HepG2 (cell line): ENCODE data around the gene DHX16. TPM values are rescaled to one million over a fixed set of nuclear protein-coding genes. Genes with fewer than 3 reads are reported as not detected.

ENCODE experiments used
- ATRX ChIP-seq: sonication (generic); formaldehyde crosslinking; IDR thresholded peaks from 2 replicates; pipeline ENCODE4 v1.4.0; 2020; ENCODE audit warnings: missing genetic modification reagents, borderline replicate concordance
- EED ChIP-seq: sonication (generic); formaldehyde crosslinking; IDR thresholded peaks from 2 replicates; pipeline ENCODE4 v1.5.0; 2020; ENCODE audit warnings: mild to moderate bottlenecking, missing genetic modification reagents
- ISL2 ChIP-seq: sonication (generic); formaldehyde crosslinking; IDR thresholded peaks from 2 replicates; pipeline ENCODE4 v1.5.0; 2020; ENCODE audit warnings: missing genetic modification reagents
- KDM5B ChIP-seq: sonication (generic); formaldehyde crosslinking; IDR thresholded peaks from 2 replicates; pipeline ENCODE4 v1.4.0; 2020; ENCODE audit warnings: missing genetic modification reagents, mild to moderate bottlenecking, borderline replicate concordance
- KLF12 ChIP-seq: sonication (generic); formaldehyde crosslinking; IDR thresholded peaks from 2 replicates; pipeline ENCODE4 v1.4.0; 2020; ENCODE audit warnings: missing genetic modification reagents, borderline replicate concordance
- KLF13 ChIP-seq: sonication (generic); formaldehyde crosslinking; IDR thresholded peaks from 2 replicates; pipeline ENCODE4 v1.4.0; 2020; ENCODE audit warnings: mild to moderate bottlenecking, missing genetic modification reagents
- MIER3 ChIP-seq: IDR thresholded peaks from 2 replicates; pipeline ENCODE4 v1.6.1; 2016; ENCODE audit warnings: missing compliant biosample characterization, borderline replicate concordance
- NCOA5 ChIP-seq: sonication (generic); formaldehyde crosslinking; IDR thresholded peaks from 2 replicates; pipeline ENCODE4 v1.4.0; 2020; ENCODE audit warnings: missing genetic modification reagents
- NFIC ChIP-seq: IDR thresholded peaks from 2 replicates; pipeline ENCODE4 v1.6.1; 2012; ENCODE audit warnings: mild to moderate bottlenecking, low read length, inconsistent platforms
- NR2F6 ChIP-seq, 2 experiments: IDR thresholded peaks; 2 replicates each; pipeline ENCODE4 v1.6.1; 2016; ENCODE audit warnings: antibody characterized with exemption in 1 of 2, mild to moderate bottlenecking in 1 of 2
- RAD51 ChIP-seq: fragments of 450-650 bp; IDR thresholded peaks from 2 replicates; pipeline ENCODE4 v1.6.1; 2016; ENCODE audit warnings: borderline replicate concordance
- RXRB ChIP-seq: IDR thresholded peaks from 2 replicates; pipeline ENCODE4 v1.6.1; 2016; ENCODE audit warnings: borderline replicate concordance, missing genetic modification reagents, missing compliant biosample characterization
- SMYD3 ChIP-seq: sonication (generic); formaldehyde crosslinking; IDR thresholded peaks from 2 replicates; pipeline ENCODE4 v1.8.1; 2023; ENCODE audit warnings: mild to moderate bottlenecking, missing genetic modification reagents
- ZNF20 ChIP-seq: sonication (generic); formaldehyde crosslinking; IDR thresholded peaks from 2 replicates; pipeline ENCODE4 v1.4.0; 2020; ENCODE audit warnings: mild to moderate bottlenecking, moderate library complexity, missing genetic modification reagents
- ZNF296 ChIP-seq: sonication (generic); formaldehyde crosslinking; conservative IDR thresholded peaks from 2 replicates; pipeline ENCODE4 v1.5.0; 2020; ENCODE audit warnings: mild to moderate bottlenecking, missing genetic modification reagents
- ZNF7 ChIP-seq: IDR thresholded peaks from 2 replicates; pipeline ENCODE4 v1.6.1; 2016; ENCODE audit warnings: missing biosample characterization, missing genetic modification reagents
- polyA plus RNA-seq, 8 experiments: library from polyadenylated mRNA; depleted of rRNA in 3 of 8; stranded (reverse) in 7 of 8; unstranded in 1 of 8; fragments of >200 nt; fragmentation: Illumina TruSeq in 4 of 8; extraction: Trizol in 4 of 8; gene quantifications; 2 replicates each; pipeline versions ENCODE4 v1.2.1 to v1.2.3, GENCODE V29; 2011 to 2016; ENCODE audit warnings: low read depth in 4 of 8, missing spikeins in 1 of 8, mixed read lengths in 1 of 8; ENCODE audit not compliant: insufficient read depth in 1 of 8
- total RNA-seq, 5 experiments: library from RNA; depleted of rRNA; stranded (reverse); fragments of >200 nt; fragmentation: Illumina TruSeq; extraction: Trizol; gene quantifications; 2 replicates each; pipeline ENCODE4 v1.2.3, GENCODE V29; 2016; ENCODE audit warnings: low read depth in 1 of 5
- TF ChIP-seq, protein P1 (sequence below): sonication (generic); formaldehyde crosslinking; IDR thresholded peaks from 2 replicates; pipeline ENCODE4 v1.8.0; 2022; ENCODE audit warnings: missing genetic modification reagents, mild to moderate bottlenecking, inconsistent platforms, borderline replicate concordance
- TF ChIP-seq, protein P2 (sequence below): IDR thresholded peaks from 2 replicates; pipeline ENCODE4 v1.6.1; 2016
- TF ChIP-seq, protein P3 (sequence below): sonication (generic); formaldehyde crosslinking; IDR thresholded peaks from 2 replicates; pipeline ENCODE4 v1.4.0; 2020; ENCODE audit warnings: mild to moderate bottlenecking, missing genetic modification reagents, borderline replicate concordance
- TF ChIP-seq, protein P4 (sequence below): sonication (generic); formaldehyde crosslinking; IDR thresholded peaks from 2 replicates; pipeline ENCODE4 v1.4.0; 2020; ENCODE audit warnings: missing genetic modification reagents, borderline replicate concordance

DHX16 gene
- total and polyA plus RNA-seq, 2 of the 13 experiments (the other 11 are each of a cell fraction or from before 2014, with no cell fraction given): 57.0 to 58.5 TPM

DNA sequence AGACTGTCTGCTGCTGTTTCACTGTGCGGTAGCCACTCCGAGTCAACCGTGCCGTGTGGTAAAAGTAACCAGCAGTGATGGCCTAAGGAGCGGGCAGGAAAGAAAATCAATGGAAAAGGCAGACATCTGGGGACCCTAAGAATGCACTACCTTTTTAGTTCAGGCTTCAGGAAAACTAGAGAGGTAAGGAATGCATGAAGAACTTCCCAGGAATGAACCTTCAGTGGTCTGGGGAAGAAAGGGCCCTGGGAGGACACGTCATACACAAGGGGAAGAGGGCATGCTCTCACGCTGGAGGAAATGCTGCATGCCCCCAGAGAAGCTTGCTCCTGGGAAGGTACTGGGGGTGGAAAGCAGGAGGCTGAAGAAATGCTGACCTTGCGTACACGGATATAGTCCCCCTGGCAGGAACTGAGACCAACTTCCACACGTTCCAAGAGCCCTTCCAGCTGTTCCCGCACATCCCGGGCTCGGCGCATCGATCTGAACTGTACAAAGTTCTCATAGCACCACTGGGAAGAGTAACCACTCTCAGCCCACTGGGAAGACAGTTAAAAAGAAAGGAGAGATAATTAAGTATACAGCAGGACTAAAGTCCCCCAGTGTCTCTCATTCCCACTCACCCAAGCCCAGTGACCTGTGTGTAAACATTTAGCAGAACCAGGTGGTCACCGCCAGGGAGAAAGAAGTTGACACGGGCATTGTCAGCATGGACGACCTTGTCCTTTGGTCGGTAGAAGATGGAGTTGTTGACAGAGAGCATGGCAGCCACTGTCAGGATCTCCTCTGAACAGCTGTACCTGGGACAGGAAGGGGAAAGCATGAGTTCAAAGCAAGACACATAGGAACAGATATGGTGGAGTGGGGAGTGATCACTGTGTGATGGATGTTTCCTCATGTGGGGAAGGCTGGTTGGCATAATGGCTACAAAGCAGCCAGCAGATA lies 17.7 kb downstream of the DHX16 start (continued):
- TF ChIP-seq, protein P1, sequence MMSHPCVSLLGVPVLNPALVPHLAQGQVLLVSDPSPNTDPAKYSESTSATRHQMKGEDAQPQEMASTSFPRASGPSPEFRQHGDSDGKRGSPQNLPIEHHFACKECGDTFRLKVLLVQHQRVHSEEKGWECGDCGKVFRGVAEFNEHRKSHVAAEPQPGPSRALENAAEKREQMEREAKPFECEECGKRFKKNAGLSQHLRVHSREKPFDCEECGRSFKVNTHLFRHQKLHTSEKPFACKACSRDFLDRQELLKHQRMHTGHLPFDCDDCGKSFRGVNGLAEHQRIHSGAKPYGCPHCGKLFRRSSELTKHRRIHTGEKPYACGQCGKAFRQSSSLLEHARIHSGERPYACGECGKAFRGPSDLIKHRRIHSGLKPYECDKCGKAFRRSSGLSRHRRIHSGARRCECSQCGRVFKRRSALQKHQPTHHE (CRISPR knock-in tag): no peak
- TF ChIP-seq, protein P2, sequence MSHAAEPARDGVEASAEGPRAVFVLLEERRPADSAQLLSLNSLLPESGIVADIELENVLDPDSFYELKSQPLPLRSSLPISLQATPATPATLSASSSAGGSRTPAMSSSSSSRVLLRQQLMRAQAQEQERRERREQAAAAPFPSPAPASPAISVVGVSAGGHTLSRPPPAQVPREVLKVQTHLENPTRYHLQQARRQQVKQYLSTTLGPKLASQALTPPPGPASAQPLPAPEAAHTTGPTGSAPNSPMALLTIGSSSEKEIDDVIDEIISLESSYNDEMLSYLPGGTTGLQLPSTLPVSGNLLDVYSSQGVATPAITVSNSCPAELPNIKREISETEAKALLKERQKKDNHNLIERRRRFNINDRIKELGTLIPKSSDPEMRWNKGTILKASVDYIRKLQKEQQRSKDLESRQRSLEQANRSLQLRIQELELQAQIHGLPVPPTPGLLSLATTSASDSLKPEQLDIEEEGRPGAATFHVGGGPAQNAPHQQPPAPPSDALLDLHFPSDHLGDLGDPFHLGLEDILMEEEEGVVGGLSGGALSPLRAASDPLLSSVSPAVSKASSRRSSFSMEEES (CRISPR knock-in tag): peak; percentile 19; the same call in 1 of the 2 replicates
- TF ChIP-seq KLF12 (CRISPR knock-in tag) (no peak), SMYD3 (CRISPR knock-in tag) (peak; percentile 71; the same call in 1 of the 2 replicates), MIER3 (peak; percentile 95; the same call in 1 of the 2 replicates), KDM5B (CRISPR knock-in tag) (peak; percentile 48; the same call in 1 of the 2 replicates), RAD51 (no peak), EED (CRISPR knock-in tag) (0 out of 2 replicates have a peak, but pooled peaks have one; percentile 43), NR2F6 (IDR thresholded peaks at IDR 0.05) (peak; percentile 82), NR2F6 (CRISPR knock-in tag; IDR thresholded peaks at IDR 0.05) (peak; percentile 92), ATRX (CRISPR knock-in tag) (no peak), NFIC (no peak), ZNF20 (no peak), ZNF296 (CRISPR knock-in tag) (no peak; the same call in 1 of the 2 replicates), ISL2 (CRISPR knock-in tag) (peak; percentile 87), NCOA5 (CRISPR knock-in tag) (no peak), KLF13 (peak; percentile 62; the same call in 1 of the 2 replicates), ZNF7 (CRISPR knock-in tag) (no peak), RXRB (CRISPR knock-in tag) (peak; percentile 93)
- TF ChIP-seq, protein P3, sequence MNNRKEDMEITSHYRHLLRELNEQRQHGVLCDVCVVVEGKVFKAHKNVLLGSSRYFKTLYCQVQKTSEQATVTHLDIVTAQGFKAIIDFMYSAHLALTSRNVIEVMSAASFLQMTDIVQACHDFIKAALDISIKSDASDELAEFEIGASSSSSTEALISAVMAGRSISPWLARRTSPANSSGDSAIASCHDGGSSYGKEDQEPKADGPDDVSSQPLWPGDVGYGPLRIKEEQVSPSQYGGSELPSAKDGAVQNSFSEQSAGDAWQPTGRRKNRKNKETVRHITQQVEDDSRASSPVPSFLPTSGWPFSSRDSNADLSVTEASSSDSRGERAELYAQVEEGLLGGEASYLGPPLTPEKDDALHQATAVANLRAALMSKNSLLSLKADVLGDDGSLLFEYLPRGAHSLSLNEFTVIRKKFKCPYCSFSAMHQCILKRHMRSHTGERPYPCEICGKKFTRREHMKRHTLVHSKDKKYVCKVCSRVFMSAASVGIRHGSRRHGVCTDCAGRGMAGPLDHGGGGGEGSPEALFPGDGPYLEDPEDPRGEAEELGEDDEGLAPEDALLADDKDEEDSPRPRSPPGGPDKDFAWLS (CRISPR knock-in tag): 0 out of 2 replicates have a peak, but pooled peaks have one; percentile 2
- TF ChIP-seq, protein P4, sequence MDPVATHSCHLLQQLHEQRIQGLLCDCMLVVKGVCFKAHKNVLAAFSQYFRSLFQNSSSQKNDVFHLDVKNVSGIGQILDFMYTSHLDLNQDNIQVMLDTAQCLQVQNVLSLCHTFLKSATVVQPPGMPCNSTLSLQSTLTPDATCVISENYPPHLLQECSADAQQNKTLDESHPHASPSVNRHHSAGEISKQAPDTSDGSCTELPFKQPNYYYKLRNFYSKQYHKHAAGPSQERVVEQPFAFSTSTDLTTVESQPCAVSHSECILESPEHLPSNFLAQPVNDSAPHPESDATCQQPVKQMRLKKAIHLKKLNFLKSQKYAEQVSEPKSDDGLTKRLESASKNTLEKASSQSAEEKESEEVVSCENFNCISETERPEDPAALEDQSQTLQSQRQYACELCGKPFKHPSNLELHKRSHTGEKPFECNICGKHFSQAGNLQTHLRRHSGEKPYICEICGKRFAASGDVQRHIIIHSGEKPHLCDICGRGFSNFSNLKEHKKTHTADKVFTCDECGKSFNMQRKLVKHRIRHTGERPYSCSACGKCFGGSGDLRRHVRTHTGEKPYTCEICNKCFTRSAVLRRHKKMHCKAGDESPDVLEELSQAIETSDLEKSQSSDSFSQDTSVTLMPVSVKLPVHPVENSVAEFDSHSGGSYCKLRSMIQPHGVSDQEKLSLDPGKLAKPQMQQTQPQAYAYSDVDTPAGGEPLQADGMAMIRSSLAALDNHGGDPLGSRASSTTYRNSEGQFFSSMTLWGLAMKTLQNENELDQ (CRISPR knock-in tag): no peak
